Effector memory CD4-positive, alpha-beta T cell (primary cell): ENCODE results near the gene NEK6.
A peak's percentile ranks its signal among the peaks of the same experiment; 100 is the strongest.

Experiments used
- DNase-seq, 3 donors: peaks; one replicate each; pipeline ENCODE4 v3.0.0-alpha.2; 2020
- H3K27ac ChIP-seq: 2 replicates; pipeline ENCODE4 v1.7.0; 2013; ENCODE audit warnings: mild to moderate bottlenecking, low read length, moderate library complexity; ENCODE audit not compliant: insufficient read depth, poor library complexity, severe bottlenecking
- H3K27me3 ChIP-seq: replicated peaks from 2 replicates; pipeline ENCODE4 v1.7.0; 2013; ENCODE audit warnings: mild to moderate bottlenecking, low read length; ENCODE audit not compliant: insufficient read depth, control insufficient read depth, poor library complexity, severe bottlenecking
- H3K36me3 ChIP-seq: 2 replicates; pipeline ENCODE4 v1.7.0; 2013; ENCODE audit warnings: mild to moderate bottlenecking, low read length, moderate library complexity; ENCODE audit not compliant: control insufficient read depth, insufficient read depth
- H3K4me1 ChIP-seq: 2 replicates; pipeline ENCODE4 v1.7.0; 2013; ENCODE audit warnings: low read length, mild to moderate bottlenecking; ENCODE audit not compliant: control insufficient read depth, insufficient read depth, poor library complexity, severe bottlenecking
- H3K4me3 ChIP-seq: 2 replicates; pipeline ENCODE4 v1.7.0; 2013; ENCODE audit warnings: low read length, low read depth, mild to moderate bottlenecking; ENCODE audit not compliant: insufficient read depth, poor library complexity, severe bottlenecking
- H3K9me3 ChIP-seq: 2 replicates; pipeline ENCODE4 v1.7.0; 2013; ENCODE audit warnings: mild to moderate bottlenecking, low read length, moderate library complexity; ENCODE audit not compliant: control insufficient read depth
- total RNA-seq, 3 donors: gene quantifications; one replicate each; lab custom pipeline; 2026; lab: John Stamatoyannopoulos, UW

The NEK6 gene
- 10.4 to 21.4 (median 14.5) reads per million in 3 donors for total RNA-seq

DNA sequence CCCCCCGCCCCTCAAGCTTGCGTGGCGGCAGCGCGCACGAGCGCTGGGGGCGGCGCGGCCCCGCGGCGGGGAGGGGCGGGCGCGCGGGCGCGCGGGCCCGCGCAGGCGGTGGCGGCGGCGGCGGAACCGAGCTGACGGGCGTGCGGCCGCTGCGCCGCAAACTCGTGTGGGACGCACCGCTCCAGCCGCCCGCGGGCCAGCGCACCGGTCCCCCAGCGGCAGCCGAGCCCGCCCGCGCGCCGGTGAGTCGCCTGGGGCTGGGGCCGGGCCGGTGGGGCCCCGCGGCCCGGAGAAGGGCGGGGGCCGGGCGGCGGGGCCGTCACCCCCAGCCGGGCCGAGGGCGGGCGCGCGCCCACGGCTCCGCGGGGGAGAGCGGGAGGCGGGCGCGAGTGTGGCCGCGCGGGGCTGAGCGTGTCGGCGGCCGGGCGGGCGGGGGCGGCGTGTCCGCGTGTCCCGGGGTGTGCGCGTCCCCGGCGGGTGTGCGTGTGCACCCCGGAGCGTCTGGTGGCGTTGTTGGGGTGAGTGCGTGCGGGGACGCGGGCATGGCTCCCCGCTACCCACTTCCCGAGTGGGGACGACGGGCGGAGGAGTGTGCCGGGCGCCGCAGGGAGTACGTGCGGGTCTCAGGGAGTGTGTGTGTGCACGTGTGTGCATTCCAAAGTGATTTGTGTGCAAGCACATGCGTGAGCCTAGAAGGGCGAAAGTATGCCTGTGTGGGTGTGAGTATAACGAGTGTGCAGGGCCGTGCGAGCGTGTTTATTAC is at the start of gene NEK6:
Gene NEK6 (plus strand): TSS at position 106 of the 763 bp plus-strand sequence. CDS start 44,016 bp downstream, outside the sequence.
- Histone ChIP-seq H3K4me3 (peak within 1 kb of the TSS; percentile 68), H3K27me3 (no peaks in the 10 kb centered on the region), H3K27ac (peak within 1 kb of the TSS; percentile 25), H3K4me1 (no peaks in the 10 kb centered on the region), H3K9me3 (no peaks in the 10 kb centered on the region), H3K36me3 (no peaks in the 10 kb centered on the region)
- DNase-seq = peak; percentile 11 to 17 (median 12)

DNA sequence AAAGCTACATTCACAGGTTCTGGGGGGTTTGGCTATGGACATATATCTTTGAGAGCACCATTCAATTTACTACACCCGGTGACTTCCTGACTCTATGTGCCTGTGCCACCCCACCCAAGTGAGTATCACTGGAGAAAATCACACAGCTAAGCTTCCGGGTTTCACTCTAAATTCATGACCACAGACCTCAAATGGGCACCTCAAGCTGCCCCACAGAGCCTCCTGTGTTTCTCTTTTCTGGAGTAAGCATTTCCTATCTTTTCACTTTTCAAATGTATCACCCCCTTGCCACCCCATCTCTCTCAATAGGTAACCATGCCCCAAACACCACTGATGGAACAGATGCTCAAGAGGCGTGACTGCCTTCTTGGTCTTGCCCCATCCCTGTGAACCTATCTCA is 49.2 kb upstream of the NEK6 start:
- no peak overlapping the region for H3K4me3 ChIP-seq
- H3K27ac ChIP-seq = no peak overlapping the region

GRCh38 chr9:124209279-124209678 is 48.5 kb upstream of the NEK6 start:
- H3K27me3 ChIP-seq = no peaks in the 10 kb centered on the region
- H3K4me1 ChIP-seq = peaks cover 10% of the 10 kb centered on the region
- H3K4me3 ChIP-seq = no peak overlapping the region
- DNase-seq = no peak
- no peaks in the 10 kb centered on the region for H3K36me3 ChIP-seq
- H3K27ac ChIP-seq = no peak overlapping the region
- H3K9me3 ChIP-seq = no peaks in the 10 kb centered on the region

More for the DNA sequence above, 49.2 kb upstream of the NEK6 start:
- no peaks in the 10 kb centered on the region for H3K9me3 ChIP-seq
- peaks cover 6% of the 10 kb centered on the region for H3K4me1 ChIP-seq
- no peak for DNase-seq
- H3K27me3 ChIP-seq = no peaks in the 10 kb centered on the region
- H3K36me3 ChIP-seq = no peaks in the 10 kb centered on the region

DNA sequence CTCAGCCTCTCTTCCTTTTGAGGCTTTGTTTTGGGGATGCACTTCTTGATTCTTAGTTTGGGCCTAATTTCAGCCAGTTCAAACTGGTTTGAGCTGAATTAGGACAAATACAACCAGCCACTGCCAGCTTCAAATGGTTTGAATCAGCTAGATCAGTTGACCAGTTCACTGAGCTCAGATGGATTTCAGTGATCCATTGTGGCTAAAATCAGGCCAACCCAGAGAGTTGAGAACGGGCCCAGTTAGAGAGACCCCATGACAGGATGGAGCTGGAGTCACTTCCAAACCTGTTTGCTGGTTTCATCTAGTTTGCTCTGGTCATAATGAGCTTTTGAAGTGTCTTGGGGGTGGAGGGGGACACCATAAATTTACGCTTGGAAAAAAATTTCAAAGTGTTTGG is 48.0 kb upstream of the NEK6 start:
- no peak overlapping the region for H3K4me3 ChIP-seq
- H3K27ac ChIP-seq = no peak overlapping the region
- H3K4me1 ChIP-seq = peaks cover 15% of the 10 kb centered on the region
- H3K27me3 ChIP-seq = no peaks in the 10 kb centered on the region
- no peak for DNase-seq
- no peaks in the 10 kb centered on the region for H3K36me3 ChIP-seq
- no peaks in the 10 kb centered on the region for H3K9me3 ChIP-seq

- Histone ChIP-seq H3K36me3 (no peaks in the 10 kb centered on the region), H3K27ac (no peak overlapping the region), H3K27me3 (no peaks in the 10 kb centered on the region), H3K4me1 (peaks cover 22% of the 10 kb centered on the region), H3K4me3 (no peak overlapping the region), H3K9me3 (no peaks in the 10 kb centered on the region)
- DNase-seq = no peak
Measured at GRCh38 chr9:124210697-124211096, 47.1 kb upstream of the NEK6 start.

DNA sequence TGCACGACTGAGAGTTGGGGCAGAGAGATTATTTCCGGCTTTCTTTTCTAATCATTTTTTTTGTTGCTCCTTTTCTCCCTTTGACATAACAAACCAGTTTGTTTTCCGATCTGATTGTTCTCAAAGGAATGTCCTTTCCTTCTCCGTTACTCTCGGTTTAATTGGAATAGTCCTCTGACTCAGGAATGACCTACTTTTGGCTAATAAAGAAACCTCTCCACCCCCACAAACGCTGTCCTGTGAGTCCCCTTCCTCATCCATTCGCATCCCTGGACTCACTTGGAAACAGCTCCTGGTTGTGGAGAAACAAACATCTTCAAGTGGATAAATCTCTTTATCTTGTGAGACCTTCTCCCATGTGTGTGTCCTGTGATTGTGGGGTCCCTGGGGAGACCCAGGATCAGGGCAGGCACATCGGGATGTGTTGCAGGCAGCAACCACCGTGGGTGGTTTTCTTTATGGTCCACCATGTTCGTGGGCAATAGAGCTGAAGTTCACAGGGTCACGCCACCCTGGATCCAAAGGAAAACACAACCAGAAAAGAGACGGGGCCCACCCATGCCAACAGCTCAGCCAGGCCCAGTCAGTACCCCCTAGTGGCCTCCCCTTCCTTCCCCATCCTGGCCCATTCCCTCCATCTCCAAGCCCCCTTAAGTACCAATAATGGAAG is 45.2 kb upstream of the NEK6 start:
- no peak overlapping the region for H3K4me3 ChIP-seq
- DNase-seq = no peak
- H3K36me3 ChIP-seq = no peaks in the 10 kb centered on the region
- H3K27me3 ChIP-seq = no peaks in the 10 kb centered on the region
- no peaks in the 10 kb centered on the region for H3K9me3 ChIP-seq
- H3K27ac ChIP-seq = no peak overlapping the region
- peaks cover 37% of the 10 kb centered on the region for H3K4me1 ChIP-seq

DNA sequence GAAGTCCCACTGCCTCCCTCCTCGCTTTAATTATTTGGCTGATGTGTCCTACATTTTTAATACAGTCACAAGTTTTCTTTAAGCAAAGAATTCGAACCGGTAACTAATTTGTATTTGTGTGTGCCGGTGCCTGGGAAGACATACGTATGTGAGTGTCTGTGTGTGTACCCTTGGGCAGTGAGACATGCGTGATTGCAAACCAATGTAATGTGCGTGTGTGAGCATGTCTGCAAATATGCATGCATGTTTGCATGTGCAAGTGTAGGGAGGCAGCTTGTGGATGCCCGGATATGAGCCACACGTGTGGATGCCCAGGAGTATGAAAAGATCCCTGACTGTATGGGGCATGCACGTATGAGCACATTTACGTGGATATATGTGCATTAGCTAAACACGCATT is 44.4 kb upstream of the NEK6 start:
- Histone ChIP-seq H3K4me3 (no peak overlapping the region), H3K4me1 (peaks cover 42% of the 10 kb centered on the region), H3K9me3 (no peaks in the 10 kb centered on the region), H3K27ac (no peak overlapping the region), H3K27me3 (no peaks in the 10 kb centered on the region), H3K36me3 (no peaks in the 10 kb centered on the region)
- DNase-seq = no peak

- Histone ChIP-seq H3K27ac (no peak overlapping the region), H3K36me3 (no peaks in the 10 kb centered on the region), H3K27me3 (no peaks in the 10 kb centered on the region), H3K9me3 (no peaks in the 10 kb centered on the region), H3K4me3 (no peak overlapping the region), H3K4me1 (peaks cover 44% of the 10 kb centered on the region)
- DNase-seq = no peak
Measured at GRCh38 chr9:124214116-124214515, 43.6 kb upstream of the NEK6 start.

- H3K27ac ChIP-seq = no peak overlapping the region
- H3K4me1 ChIP-seq = peaks cover 44% of the 10 kb centered on the region
Measured at GRCh38 chr9:124214596-124215367, 43.0 kb upstream of the NEK6 start.

More at GRCh38 chr9:124214596-124215367, 43.0 kb upstream of the NEK6 start:
- H3K36me3 ChIP-seq = no peaks in the 10 kb centered on the region
- no peaks in the 10 kb centered on the region for H3K9me3 ChIP-seq
- H3K4me3 ChIP-seq = no peak overlapping the region
- DNase-seq = no peak
- H3K27me3 ChIP-seq = no peaks in the 10 kb centered on the region
